Activated effector memory CD4-positive, alpha-beta T cell treated with Interleukin-2 at 50 U/mL for 16 hours (primary cell): ENCODE data around the gene DOCK6.

Experiments used
- DNase-seq: peaks from one replicate; pipeline ENCODE4 v3.0.0-alpha.2; 2020

DOCK6 gene

GRCh38 chr19:11261971-11262839, at the start of gene DOCK6:
Gene DOCK6, minus strand, starts transcription at chr19:11262524. Its CDS starts 84 bp downstream, at chr19:11262440.
- DNase-seq, result no peak

DNA sequence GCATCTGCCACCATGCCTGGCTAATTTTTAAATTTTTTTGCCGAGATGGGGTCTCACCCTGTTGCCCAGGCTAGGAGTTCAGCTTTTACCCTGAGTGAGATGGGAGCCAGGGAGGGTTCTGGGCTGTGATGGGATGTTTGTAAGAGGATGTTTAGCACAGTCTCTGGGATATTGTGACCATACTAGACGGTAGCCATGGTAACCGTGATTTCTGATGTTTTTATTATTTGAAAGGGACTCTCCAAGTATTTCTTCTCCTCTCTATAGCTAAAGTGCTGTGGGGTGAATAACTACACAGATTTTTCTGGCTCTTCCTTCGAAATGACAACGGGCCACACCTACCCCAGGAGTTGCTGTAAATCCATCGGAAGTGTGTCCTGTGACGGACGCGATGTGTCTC, 44.0 kb upstream of the DOCK6 start:
- DNase-seq, result no peak

DNA sequence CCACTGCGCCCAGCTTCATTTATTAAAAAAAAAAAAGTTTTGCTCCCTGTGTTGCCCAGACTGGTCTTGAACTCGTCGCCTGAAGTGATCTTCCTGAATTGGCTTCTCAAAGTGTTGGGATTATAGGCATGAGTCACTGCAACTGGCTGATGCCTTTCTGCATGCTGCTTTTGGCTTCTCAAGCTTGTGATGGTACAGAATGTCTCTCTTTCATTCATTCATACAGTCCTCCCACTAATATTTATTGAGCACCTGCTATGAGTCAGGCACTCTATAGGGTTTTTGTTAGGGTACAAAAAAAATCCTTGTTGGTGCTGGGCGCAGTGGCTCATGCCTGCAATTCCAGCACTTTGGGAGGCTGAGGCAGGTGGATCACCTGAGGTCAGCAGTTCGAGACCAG, 42.6 kb upstream of the DOCK6 start:
- DNase-seq, result no peak

- DNase-seq, result no peak
Measured at GRCh38 chr19:11300811-11301120, 38.4 kb upstream of the DOCK6 start.

DNA sequence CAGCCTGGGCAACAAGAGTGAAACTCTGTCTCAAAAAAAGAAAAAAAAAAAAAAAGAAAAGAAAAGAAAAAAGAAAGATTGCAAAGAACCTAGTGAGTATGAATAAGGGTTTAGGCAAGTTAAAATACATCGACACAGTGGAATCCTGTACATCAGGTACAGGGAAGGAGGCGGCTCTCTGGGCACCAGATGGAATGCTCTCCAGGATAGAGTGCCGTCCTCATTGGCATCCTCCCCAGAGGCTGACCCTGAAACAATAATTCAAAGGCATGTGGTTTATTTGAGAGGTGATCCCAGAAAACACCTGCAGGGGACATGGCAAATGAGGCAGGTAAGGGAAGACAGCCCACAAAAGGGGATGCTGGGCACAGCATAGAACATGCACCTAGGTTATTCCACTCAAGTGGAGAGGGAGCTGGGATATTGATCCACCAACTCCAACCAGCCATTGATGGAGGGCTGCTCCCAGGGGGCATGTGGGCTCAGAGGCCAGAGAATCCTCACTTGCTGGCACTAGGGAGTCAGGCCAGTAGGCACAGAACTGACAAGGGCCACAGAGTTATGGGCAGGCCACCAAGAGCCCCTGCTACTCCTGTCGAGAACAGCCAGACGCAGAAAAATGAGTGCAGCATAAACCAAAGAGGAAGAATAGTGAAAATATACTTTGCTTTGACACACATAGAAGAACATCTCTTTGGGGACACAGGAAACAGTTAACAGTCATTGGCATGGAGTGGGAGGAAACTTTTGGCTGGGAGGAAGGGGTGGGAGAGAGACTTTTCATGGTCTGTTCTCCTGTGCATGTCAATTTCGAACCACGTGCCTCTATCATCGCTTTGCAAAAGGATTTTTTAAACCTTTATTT, 37.9 kb upstream of the DOCK6 start:
- no peak for DNase-seq

DNA sequence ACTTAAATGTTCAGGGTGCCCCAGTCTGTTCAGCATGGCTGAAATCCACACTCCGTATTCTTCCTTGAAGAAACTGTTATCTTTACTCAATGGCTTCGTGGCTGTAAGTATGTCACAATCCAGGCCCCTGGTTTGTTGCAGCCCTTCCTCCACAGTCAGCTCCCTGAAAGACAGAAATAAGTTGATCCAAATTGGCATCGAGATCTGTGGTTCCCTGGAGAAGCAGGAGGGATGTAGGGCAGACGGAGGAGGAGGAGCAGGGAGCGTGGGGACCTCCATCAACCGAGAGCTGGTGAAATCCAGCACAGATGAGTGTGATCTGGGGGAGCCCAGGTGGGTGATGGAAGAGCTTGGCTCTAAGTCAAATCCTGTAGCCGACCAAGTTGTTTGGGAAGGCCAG, 33.9 kb upstream of the DOCK6 start:
- DNase-seq, result no peak

DNA sequence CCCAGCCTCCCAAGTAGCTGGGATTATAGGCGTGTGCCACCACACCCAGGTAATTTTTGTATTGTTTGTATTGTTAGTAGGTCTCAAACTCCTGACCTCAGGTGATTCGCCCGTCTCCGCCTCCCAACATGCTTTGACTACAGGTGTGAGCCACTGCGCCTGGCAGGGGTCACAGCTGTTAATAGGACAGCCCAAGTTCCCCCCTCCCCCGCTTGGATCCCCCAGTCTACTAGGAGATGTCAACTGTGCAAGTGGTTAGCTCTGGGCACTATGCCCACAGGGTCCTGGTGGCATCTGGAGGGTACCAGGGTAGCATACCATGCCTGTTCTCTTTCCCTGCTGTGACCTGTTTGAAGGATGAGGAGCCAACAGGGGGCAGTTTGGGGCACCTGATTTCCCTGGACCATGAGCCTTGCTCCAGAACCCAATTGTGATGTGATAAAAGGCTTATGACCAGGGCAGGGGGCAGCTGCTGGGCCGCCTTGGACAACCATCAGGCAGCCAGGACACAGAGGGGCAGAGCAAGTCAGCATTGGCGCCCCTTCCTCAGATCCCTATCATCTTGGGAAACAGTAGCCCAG, 33.4 kb upstream of the DOCK6 start, which contains the start of gene TSPAN16:
TSPAN16 (plus strand) TSS at position 496 of the 581 bp plus-strand sequence. CDS start 138 bp downstream, outside the sequence.
- no peak for DNase-seq

DNA sequence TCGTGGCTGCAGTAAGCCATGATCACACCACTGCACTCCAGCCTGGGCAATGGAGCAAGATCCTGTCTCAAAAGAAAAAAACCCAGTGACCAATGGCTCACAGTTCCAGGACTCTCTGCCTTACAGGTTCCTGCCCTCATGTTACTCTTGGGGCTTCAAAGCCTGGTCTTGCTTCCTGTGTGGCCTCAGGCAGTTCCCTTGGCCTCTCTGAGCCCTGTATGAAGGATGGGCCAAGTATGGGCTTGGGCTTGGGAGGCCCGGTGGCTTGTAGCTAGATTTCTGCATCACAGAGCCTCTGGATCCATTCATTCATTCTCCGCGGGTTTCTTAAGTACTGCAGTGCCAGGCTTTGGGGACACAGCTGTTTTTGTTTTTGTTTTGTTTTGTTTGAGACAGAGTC, 32.9 kb upstream of the DOCK6 start:
- no peak for DNase-seq

- DNase-seq, result peak; percentile 71
Measured at GRCh38 chr19:11293433-11294389, 31.4 kb upstream of the DOCK6 start.

- DNase-seq, result no peak
Measured at GRCh38 chr19:11291991-11292390, 29.7 kb upstream of the DOCK6 start.

- DNase-seq, result no peak
Measured at GRCh38 chr19:11291415-11291814, 29.1 kb upstream of the DOCK6 start.

GRCh38 chr19:11290256-11290655, 27.9 kb upstream of the DOCK6 start:
- no peak for DNase-seq

DNA sequence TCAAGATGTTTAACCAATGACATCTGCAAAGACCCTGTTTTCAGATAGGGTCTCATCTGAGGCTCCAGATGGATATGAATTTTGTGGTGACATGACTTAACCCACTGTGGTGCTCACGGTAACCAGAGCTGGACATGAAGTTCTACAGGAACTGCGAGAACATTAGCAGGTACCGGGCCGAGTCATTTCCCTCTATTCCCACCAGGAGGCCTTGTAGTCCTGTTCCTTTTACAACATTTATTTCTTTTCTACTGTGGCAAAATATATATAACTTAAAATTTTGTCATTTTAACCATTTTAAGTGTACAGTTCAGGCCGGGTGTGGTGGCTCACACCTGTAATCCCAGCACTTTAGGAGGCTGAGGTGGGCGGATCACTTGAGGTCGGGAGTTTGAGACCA, 26.0 kb upstream of the DOCK6 start:
- no peak for DNase-seq

- no peak for DNase-seq
Measured at GRCh38 chr19:11286312-11286974, 24.1 kb upstream of the DOCK6 start.

- DNase-seq, result no peak
Measured at GRCh38 chr19:11284515-11284914, 22.2 kb upstream of the DOCK6 start.

- no peak for DNase-seq
Measured at GRCh38 chr19:11281356-11282049, 19.2 kb upstream of the DOCK6 start.

DNA sequence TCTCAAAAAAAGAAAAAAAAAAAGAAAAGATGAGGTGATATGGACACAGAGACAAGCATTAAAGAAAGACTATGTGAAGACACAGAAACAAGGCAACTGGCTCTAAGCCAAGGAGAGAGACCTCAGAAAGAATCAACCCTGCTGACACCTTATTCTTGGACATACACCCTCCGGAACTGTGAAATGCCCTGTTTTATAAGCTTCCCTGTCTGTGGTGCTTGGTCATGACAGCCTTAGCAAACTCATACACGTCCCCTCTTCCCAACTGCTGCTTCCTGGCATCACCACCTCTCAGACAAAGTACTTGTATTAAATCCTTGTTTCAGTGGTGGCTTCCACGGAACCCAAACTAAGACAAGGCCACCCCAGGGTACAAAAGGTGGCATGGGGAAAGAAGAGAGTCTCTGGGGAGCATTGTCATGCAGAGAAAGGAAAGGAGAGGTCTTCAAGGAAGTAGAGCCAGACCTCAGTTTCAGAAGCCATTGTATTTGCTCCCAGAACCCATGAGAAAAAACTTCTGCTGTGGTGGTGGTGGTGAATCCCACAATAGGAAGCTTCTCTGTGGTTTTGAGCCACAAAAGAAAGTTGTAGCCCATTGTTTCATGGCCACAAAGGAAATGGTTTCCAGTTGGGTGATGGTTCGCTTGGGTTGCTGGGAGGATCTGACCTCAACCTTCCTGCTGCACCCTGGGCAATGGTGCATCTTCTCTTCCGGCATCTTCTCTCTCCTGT, 17.3 kb upstream of the DOCK6 start:
- DNase-seq, result peak; percentile 38

DNA sequence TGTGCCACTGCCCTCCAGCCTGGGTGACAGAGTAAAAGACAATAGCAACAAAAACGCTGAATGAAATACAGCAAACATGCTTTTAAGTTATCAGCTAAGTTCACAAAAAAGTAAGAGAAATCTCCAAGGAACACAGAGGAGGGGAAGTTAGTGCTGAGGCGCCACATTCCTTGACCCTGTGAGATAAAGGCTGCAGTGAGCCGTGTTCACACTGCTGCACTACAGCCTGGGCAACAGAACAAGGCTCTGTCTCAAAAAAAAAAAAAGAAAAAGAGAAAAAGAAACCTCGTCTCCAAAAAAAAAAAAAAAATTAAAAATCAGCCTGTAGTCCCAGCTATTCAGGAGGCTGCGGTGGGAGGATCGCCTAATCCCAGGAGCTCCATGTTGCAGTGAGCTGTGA, 16.3 kb upstream of the DOCK6 start:
- no peak for DNase-seq

DNA sequence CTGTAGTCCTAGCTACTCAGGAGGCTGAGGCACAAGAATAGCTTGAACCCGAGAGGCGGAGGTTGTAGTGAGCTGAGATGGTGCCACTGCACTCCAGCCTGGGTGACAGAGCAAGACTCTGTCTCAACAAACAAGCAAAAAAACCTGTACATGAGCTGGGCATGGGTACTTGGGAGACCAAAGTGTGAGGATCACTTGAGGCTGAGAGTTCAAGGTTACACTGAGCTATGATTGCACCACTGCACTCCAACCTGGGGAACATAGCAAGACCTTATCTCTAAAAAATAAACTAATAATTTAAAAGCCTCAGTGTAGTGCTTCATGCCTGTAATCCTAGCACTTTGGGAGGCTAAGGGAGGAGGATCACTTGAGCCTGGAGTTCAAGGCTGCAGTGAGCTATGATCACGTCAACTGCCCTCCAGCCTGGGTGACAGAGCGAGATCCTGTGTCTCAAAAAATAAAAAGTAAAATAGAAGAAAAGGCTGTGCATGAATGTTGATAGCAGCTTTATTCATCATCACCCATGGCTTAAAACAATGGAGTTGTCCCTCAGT, 12.3 kb upstream of the DOCK6 start:
- DNase-seq, result no peak

- no peak for DNase-seq
Measured at GRCh38 chr19:11273989-11274388, 11.7 kb upstream of the DOCK6 start.
